ENCODE data around the gene DNAH8.

- TF ChIP-seq, protein P1, sequence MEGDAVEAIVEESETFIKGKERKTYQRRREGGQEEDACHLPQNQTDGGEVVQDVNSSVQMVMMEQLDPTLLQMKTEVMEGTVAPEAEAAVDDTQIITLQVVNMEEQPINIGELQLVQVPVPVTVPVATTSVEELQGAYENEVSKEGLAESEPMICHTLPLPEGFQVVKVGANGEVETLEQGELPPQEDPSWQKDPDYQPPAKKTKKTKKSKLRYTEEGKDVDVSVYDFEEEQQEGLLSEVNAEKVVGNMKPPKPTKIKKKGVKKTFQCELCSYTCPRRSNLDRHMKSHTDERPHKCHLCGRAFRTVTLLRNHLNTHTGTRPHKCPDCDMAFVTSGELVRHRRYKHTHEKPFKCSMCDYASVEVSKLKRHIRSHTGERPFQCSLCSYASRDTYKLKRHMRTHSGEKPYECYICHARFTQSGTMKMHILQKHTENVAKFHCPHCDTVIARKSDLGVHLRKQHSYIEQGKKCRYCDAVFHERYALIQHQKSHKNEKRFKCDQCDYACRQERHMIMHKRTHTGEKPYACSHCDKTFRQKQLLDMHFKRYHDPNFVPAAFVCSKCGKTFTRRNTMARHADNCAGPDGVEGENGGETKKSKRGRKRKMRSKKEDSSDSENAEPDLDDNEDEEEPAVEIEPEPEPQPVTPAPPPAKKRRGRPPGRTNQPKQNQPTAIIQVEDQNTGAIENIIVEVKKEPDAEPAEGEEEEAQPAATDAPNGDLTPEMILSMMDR (IDR thresholded peaks at IDR 0.05) = no peak
- no peak for TF ChIP-seq EZH2 (IDR thresholded peaks at IDR 0.05)
Observed at GRCh38 chr6:39059496-39060310, 344.6 kb downstream of the DNAH8 start.

Measured in neural progenitor cell (in vitro differentiated cells).